Keratinocyte (primary cell): ENCODE results near the gene NRG3.

Source experiments
- EZH2 ChIP-seq: IDR thresholded peaks from one replicate; pipeline ENCODE4 v1.6.1; 2012; ENCODE audit warnings: inconsistent platforms, mild to moderate bottlenecking, low read length, moderate library complexity
- TF ChIP-seq, protein P1 (sequence below), 3 experiments: IDR thresholded peaks in 1 of 3; conservative IDR thresholded peaks in 1 of 3; optimal IDR thresholded peaks in 1 of 3; 2 replicates in 2 of 3; 3 replicates in 1 of 3; pipeline versions ENCODE3 to v1.5.1; 2011; ENCODE audit warnings: low read length in 3 of 3, mild to moderate bottlenecking in 3 of 3, moderate library complexity in 2 of 3, control low read depth in 1 of 3, inconsistent platforms in 1 of 3; ENCODE audit not compliant: insufficient read depth in 2 of 3; ENCODE audit errors: extremely low read depth in 1 of 3

DNA sequence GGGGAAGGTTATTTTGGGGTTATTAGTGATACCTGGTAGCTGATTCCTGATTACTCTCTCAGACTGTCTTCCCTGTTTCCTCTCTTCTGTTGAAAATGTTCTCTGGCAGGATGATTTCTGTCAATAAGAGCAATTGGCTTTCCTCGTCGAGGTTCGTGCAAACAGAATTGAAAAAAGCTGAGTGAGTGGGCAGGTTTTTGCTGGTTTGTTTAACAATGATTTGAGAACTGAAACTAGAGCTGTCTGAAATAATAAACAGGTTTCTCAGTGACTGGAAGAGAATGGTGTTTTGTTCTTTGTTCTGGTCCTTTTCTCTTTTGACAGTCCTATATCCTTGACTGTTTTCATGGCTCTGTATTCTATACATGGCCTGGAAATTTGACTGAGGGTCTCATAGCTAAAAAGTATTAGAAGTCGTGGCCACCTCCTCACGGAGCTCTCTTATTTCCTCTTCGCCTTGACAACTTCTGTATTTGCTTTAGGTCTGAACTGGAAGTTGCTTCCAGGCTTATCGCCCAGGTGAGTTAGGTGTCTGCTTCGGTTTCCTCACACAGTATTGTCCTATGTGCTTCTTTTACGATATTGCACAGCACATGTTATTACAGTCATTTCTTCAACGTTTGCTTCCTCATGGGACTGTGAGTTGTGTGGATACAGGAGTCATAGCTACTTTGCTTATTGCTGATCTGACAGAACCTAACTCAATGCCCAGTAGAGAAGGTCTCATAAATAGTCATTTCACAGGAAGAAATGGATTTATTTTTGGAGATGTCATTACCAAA lies 403.6 kb downstream of the NRG3 start:
- TF ChIP-seq, protein P1, sequence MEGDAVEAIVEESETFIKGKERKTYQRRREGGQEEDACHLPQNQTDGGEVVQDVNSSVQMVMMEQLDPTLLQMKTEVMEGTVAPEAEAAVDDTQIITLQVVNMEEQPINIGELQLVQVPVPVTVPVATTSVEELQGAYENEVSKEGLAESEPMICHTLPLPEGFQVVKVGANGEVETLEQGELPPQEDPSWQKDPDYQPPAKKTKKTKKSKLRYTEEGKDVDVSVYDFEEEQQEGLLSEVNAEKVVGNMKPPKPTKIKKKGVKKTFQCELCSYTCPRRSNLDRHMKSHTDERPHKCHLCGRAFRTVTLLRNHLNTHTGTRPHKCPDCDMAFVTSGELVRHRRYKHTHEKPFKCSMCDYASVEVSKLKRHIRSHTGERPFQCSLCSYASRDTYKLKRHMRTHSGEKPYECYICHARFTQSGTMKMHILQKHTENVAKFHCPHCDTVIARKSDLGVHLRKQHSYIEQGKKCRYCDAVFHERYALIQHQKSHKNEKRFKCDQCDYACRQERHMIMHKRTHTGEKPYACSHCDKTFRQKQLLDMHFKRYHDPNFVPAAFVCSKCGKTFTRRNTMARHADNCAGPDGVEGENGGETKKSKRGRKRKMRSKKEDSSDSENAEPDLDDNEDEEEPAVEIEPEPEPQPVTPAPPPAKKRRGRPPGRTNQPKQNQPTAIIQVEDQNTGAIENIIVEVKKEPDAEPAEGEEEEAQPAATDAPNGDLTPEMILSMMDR (optimal IDR thresholded peaks at IDR 0.05 in 1 of 3, IDR thresholded peaks at IDR 0.05 in 1 of 3, conservative IDR thresholded peaks at IDR 0.05 in 1 of 3; ENCODE audit: extremely low read depth in 1 of 3, insufficient read depth in 2 of 3, low read length in 3 of 3), result no peak
- no peak for TF ChIP-seq EZH2
